K562 (cell line): ENCODE results near the gene ELOB. TPM values are rescaled to one million over a fixed set of nuclear protein-coding genes. Genes with fewer than 3 reads are reported as not detected.
A peak's percentile ranks its signal among the peaks of the same experiment; 100 is the strongest.

ENCODE experiments used
- ATAC-seq: fragments of 200-7000 bp; cut with Tn5 transposase; 3 replicates; pipeline ENCODE4 v1.9.1; 2020; ENCODE audit warnings: moderate library complexity
- BruUV-seq: library from RNA; stranded (reverse); fragments of 400-500 nt; replicated peaks from 2 replicates; lab custom pipeline; 2021; lab: Mats Ljungman, UMichigan
- CTCF ChIA-PET: fragments of 300-600 bp; formaldehyde crosslinking; extraction: SDS; loops from one replicate; lab custom pipeline; 2021; ENCODE audit warnings: low intra/inter-chr PET ratio; lab: Yijun Ruan, JAX
- POLR2A ChIA-PET: fragments of 300-600, 350-650 bp; sonication (Branson Sonifier 250); formaldehyde crosslinking; extraction: SDS; loops from one replicate; lab custom pipeline; 2021; ENCODE audit warnings: antibody characterized with exemption, inconsistent platforms; lab: Yijun Ruan, JAX
- DNase-seq, 4 experiments: peaks; one replicate each; pipeline versions ENCODE4 v3.0.0 to v3.0.0-alpha.2; 2011 to 2018; ENCODE audit warnings: low spot score in 3 of 4, mixed read lengths in 3 of 4; ENCODE audit errors: extremely low read depth in 1 of 4
- FAIRE-seq: peaks from 2 replicates; lab custom pipeline; 2011; peaks lifted over from hg19 to GRCh38; lab: Jason Lieb, UNC
- H2AFZ ChIP-seq: 2 replicates; pipeline ENCODE4 v1.6.0; 2011; ENCODE audit warnings: low read depth, low read length, control low read depth, inconsistent platforms
- H3K27ac ChIP-seq: fragments of 200-600 bp; 3 replicates; pipeline ENCODE4 v1.8.0; 2011; ENCODE audit warnings: low read depth, mild to moderate bottlenecking, control low read depth, inconsistent platforms, low read length, moderate library complexity, mixed read lengths; ENCODE audit errors: extremely low read depth
- H3K27me3 ChIP-seq, 2 experiments: fragments of 300-600 bp in 1 of 2; 2 replicates in 1 of 2; 3 replicates in 1 of 2; pipeline versions ENCODE4 v1.6.0 to v1.8.0; 2011; ENCODE audit warnings: inconsistent platforms in 2 of 2, low read length in 2 of 2, mild to moderate bottlenecking in 1 of 2, mixed read lengths in 1 of 2, moderate library complexity in 1 of 2; ENCODE audit not compliant: control insufficient read depth in 2 of 2, insufficient read depth in 2 of 2
- H3K36me3 ChIP-seq: fragments of 300-600 bp; 3 replicates; pipeline ENCODE4 v1.8.0; 2011; ENCODE audit warnings: mild to moderate bottlenecking, low read length, inconsistent platforms; ENCODE audit not compliant: control insufficient read depth, insufficient read depth
- H3K4me1 ChIP-seq, 2 experiments: fragments of 200-600 bp in 1 of 2; replicated peaks in 1 of 2; 2 replicates in 1 of 2; 3 replicates in 1 of 2; pipeline versions ENCODE4 v1.5.1 to v1.8.0; 2011; ENCODE audit warnings: inconsistent platforms in 2 of 2, low read length in 2 of 2, mild to moderate bottlenecking in 1 of 2, mixed read lengths in 1 of 2, moderate library complexity in 1 of 2; ENCODE audit not compliant: control insufficient read depth in 2 of 2, insufficient read depth in 2 of 2
- H3K4me2 ChIP-seq: 2 replicates; pipeline ENCODE4 v1.6.1; 2011; ENCODE audit warnings: low read length, control low read depth, inconsistent platforms, mixed read lengths; ENCODE audit not compliant: insufficient read depth
- H3K4me3 ChIP-seq: fragments of 200-600 bp; sonication (generic), shearing (Covaris generic); 2 replicates; pipeline ENCODE4 v1.5.1; 2016; ENCODE audit warnings: control low read depth, inconsistent platforms
- H3K79me2 ChIP-seq: fragments of 200-600 bp; 3 replicates; pipeline ENCODE4 v1.8.0; 2011; ENCODE audit warnings: low read length, inconsistent platforms; ENCODE audit not compliant: control insufficient read depth, insufficient read depth
- H3K9ac ChIP-seq, 2 experiments: 2 replicates each; pipeline versions ENCODE4 v1.6.0 to v1.6.1; 2011; ENCODE audit warnings: low read depth in 2 of 2, low read length in 2 of 2, control low read depth in 1 of 2, inconsistent platforms in 1 of 2, mild to moderate bottlenecking in 1 of 2, mixed read lengths in 1 of 2; ENCODE audit not compliant: insufficient read depth in 1 of 2
- H3K9me1 ChIP-seq: one replicate; pipeline ENCODE4 v1.6.0; 2011; ENCODE audit warnings: inconsistent platforms, mild to moderate bottlenecking, low read length, moderate library complexity; ENCODE audit not compliant: control insufficient read depth, insufficient read depth
- H3K9me3 ChIP-seq: replicated peaks from 2 replicates; pipeline ENCODE4 v1.5.1; 2011; ENCODE audit warnings: low read depth, low read length, inconsistent platforms; ENCODE audit not compliant: control insufficient read depth, insufficient read depth
- H4K20me1 ChIP-seq: replicated peaks from 2 replicates; pipeline ENCODE4 v1.6.1; 2011; ENCODE audit warnings: low read length, inconsistent platforms, mixed read lengths; ENCODE audit not compliant: control insufficient read depth, insufficient read depth
- CREBBP ChIP-seq: IDR thresholded peaks from one replicate; pipeline ENCODE4 v1.6.1; 2012; ENCODE audit warnings: low read depth, mild to moderate bottlenecking, control low read depth, inconsistent platforms, low read length
- EP400 ChIP-seq: fragments of 450-650 bp; IDR thresholded peaks from 2 replicates; pipeline ENCODE4 v1.6.1; 2017; ENCODE audit warnings: antibody characterized with exemption, mild to moderate bottlenecking, moderate library complexity
- EWSR1 ChIP-seq: fragments of 450-650 bp; IDR thresholded peaks from 2 replicates; pipeline ENCODE4 v1.6.1; 2018; ENCODE audit warnings: borderline replicate concordance, mild to moderate bottlenecking, low read depth, moderate library complexity; ENCODE audit not compliant: partially characterized antibody
- PCBP1 ChIP-seq: fragments of 200-400 bp; formaldehyde crosslinking; IDR thresholded peaks from 2 replicates; pipeline ENCODE4 v1.6.1; 2018; ENCODE audit warnings: mild to moderate bottlenecking, low read depth, low read length; ENCODE audit not compliant: poor library complexity, severe bottlenecking
- SNIP1 ChIP-seq: fragments of 450-650 bp; IDR thresholded peaks from 2 replicates; pipeline ENCODE4 v1.7.1; 2017; ENCODE audit warnings: low read depth, mild to moderate bottlenecking
- ZC3H4 ChIP-seq: sonication (generic); formaldehyde crosslinking; IDR thresholded peaks from 2 replicates; pipeline ENCODE4 v1.9.0; 2021; ENCODE audit warnings: missing genetic modification reagents, borderline replicate concordance
- ZNF124 ChIP-seq: sonication (generic); formaldehyde crosslinking; IDR thresholded peaks from 2 replicates; pipeline ENCODE4 v1.8.1; 2022; ENCODE audit warnings: missing genetic modification reagents
- ZNF175 ChIP-seq: fragments of 200-800 bp; sonication (Bioruptor generic); IDR thresholded peaks from 2 replicates; pipeline ENCODE4 v1.6.1; 2016; ENCODE audit warnings: low read depth, mild to moderate bottlenecking, missing genetic modification characterization, missing compliant biosample characterization
- whole genome bisulfite sequencing: fragments of 100-300 bp; shearing (Covaris generic); methylation state at CpG from one replicate; pipeline ENCODE4 v1.1.6; 2016; ENCODE audit warnings: low coverage, mixed read lengths; ENCODE audit not compliant: insufficient coverage; ENCODE audit errors: missing lambda C conversion rate; 5-methylcytosine and 5-hydroxymethylcytosine counted together
- in situ Hi-C: fragments of 300-500 bp; cut with MboI; formaldehyde crosslinking; loops from 4 replicates; pipeline ENCODE4 v1.15.0; 2018; ENCODE audit warnings: inconsistent platforms, mixed read lengths
- intact Hi-C: fragments of 100-400 bp; cut with micrococcal nuclease; formaldehyde crosslinking; loops from 2 replicates; pipeline ENCODE4 v1.14.2; 2022
- polyA plus RNA-seq, 8 experiments: library from polyadenylated mRNA; depleted of rRNA in 4 of 8; stranded (reverse) in 5 of 8; unstranded in 3 of 8; fragments of >200 nt; fragmentation: Nextera tagmentation in 2 of 8; fragmentation: Illumina TruSeq in 1 of 8; extraction: Ambion mirVana in 2 of 8; extraction: Trizol in 1 of 8; gene quantifications; 2 replicates each; pipeline versions ENCODE4 v1.2.1 to v1.2.3, GENCODE V29; 2011 to 2014; ENCODE audit warnings: inconsistent platforms in 1 of 8, missing spikeins in 1 of 8
- total RNA-seq, 7 experiments: library from RNA; depleted of rRNA in 6 of 7; stranded (reverse); fragments of >200 nt in 6 of 7; fragmentation: Illumina TruSeq in 2 of 7; extraction: Trizol in 2 of 7; gene quantifications; 2 replicates each; pipeline versions ENCODE4 v1.2.1 to v1.2.3, GENCODE V29; 2011 to 2021; ENCODE audit warnings: low replicate concordance in 1 of 7
- TF ChIP-seq, protein P1 (sequence below): sonication (generic); formaldehyde crosslinking; IDR thresholded peaks from 2 replicates; pipeline ENCODE4 v1.8.0; 2022; ENCODE audit warnings: missing genetic modification reagents, mild to moderate bottlenecking, moderate library complexity, borderline replicate concordance
- TF ChIP-seq, protein P2 (sequence below): IDR thresholded peaks from 2 replicates; pipeline ENCODE4 v1.6.1; 2014; ENCODE audit warnings: antibody characterized with exemption
- TF ChIP-seq, protein P3 (sequence below): fragments of 250-450 bp; sonication (Bioruptor Pico); IDR thresholded peaks from 2 replicates; pipeline ENCODE4 v1.8.0; 2022; ENCODE audit warnings: inconsistent platforms, mild to moderate bottlenecking, moderate library complexity, borderline replicate concordance
- TF ChIP-seq, protein P4 (sequence below): fragments of 250-450 bp; sonication (Bioruptor Pico); IDR thresholded peaks from 2 replicates; pipeline ENCODE4 v1.8.0; 2022; ENCODE audit warnings: moderate library complexity, mild to moderate bottlenecking, inconsistent platforms
- TF ChIP-seq, protein P5 (sequence below): fragments of 450-650 bp; IDR thresholded peaks from 2 replicates; pipeline ENCODE4 v1.6.1; 2016; ENCODE audit warnings: borderline replicate concordance
- TF ChIP-seq, protein P6 (sequence below): fragments of 450-650 bp; formaldehyde crosslinking; IDR thresholded peaks from 2 replicates; pipeline ENCODE4 v1.4.0; 2022; ENCODE audit warnings: mild to moderate bottlenecking, moderate library complexity

ELOB gene
- total and polyA plus RNA-seq, 9 of the 15 experiments (the other 6 are each of a cell fraction or from before 2014, with no cell fraction given): 63.2 to 791 (median 237) TPM

DNA sequence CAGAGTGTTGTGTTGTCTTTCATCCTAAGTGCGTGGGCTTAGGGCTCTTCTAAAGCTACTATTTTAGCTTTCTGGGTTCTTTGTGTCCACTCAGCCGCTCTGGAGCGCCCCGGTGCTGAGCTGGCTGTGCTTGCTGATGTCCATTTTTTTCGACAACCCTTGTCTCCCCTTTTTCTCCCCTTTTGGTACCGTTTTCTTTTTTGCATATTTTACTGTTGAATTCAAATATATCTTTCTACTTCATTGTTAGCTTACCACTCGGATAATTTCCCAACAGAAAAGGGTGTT lies 23.4 kb downstream of the ELOB start:
- ChIA-PET POLR2A (interaction anchor here (0.8 to 5.6 kb wide), 13 partner anchors 8 to 168 kb away, joined by 3 to 96 read pairs (median 6); partner anchors contain the start of gene ELOB), CTCF (interaction anchor here (0.6 kb wide), 1 partner anchor 23 kb away, joined by 4 read pairs; the partner anchor contains the start of gene ELOB)
- Histone ChIP-seq H3K4me3 (peak overlapping the region; percentile 79), H3K27ac (peak overlapping the region; percentile 100), H4K20me1 (peaks cover 30% of the 10 kb centered on the region; the same call in 1 of the 2 replicates), H3K79me2 (peaks cover 77% of the 10 kb centered on the region), H3K36me3 (peaks cover 64% of the 10 kb centered on the region), H3K4me1 (peaks cover 21 to 25% of the 10 kb centered on the region in 2 experiments), H3K27me3 (no peaks in the 10 kb centered on the region), H2AFZ (no peak overlapping the region), H3K4me2 (peak overlapping the region; percentile 84), H3K9me3 (no peaks in the 10 kb centered on the region), H3K9me1 (no peaks in the 10 kb centered on the region), H3K9ac (peak overlapping the region; percentile 94 to 100)
- peak in 1 of 4 experiments; percentile 47 for DNase-seq
- FAIRE-seq: no peak
- ATAC-seq: no peak
- WGBS: 0% methylated on average over 7 of the region's 7 CpGs
- intact Hi-C loops: no loop called here
- in situ Hi-C loops: no loop called here
- no TSS peak for BruUV-seq
- TF ChIP-seq PCBP1: no peak
- TF ChIP-seq, protein P1, sequence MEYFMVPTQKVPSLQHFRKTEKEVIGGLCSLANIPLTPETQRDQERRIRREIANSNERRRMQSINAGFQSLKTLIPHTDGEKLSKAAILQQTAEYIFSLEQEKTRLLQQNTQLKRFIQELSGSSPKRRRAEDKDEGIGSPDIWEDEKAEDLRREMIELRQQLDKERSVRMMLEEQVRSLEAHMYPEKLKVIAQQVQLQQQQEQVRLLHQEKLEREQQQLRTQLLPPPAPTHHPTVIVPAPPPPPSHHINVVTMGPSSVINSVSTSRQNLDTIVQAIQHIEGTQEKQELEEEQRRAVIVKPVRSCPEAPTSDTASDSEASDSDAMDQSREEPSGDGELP (CRISPR knock-in tag): no peak
- TF ChIP-seq, protein P2, sequence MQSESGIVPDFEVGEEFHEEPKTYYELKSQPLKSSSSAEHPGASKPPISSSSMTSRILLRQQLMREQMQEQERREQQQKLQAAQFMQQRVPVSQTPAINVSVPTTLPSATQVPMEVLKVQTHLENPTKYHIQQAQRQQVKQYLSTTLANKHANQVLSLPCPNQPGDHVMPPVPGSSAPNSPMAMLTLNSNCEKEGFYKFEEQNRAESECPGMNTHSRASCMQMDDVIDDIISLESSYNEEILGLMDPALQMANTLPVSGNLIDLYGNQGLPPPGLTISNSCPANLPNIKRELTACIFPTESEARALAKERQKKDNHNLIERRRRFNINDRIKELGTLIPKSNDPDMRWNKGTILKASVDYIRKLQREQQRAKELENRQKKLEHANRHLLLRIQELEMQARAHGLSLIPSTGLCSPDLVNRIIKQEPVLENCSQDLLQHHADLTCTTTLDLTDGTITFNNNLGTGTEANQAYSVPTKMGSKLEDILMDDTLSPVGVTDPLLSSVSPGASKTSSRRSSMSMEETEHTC: no peak
- TF ChIP-seq SNIP1: no peak
- no peak for TF ChIP-seq ZC3H4 (CRISPR knock-in tag)
- no peak for TF ChIP-seq EP400
- TF ChIP-seq, protein P3, sequence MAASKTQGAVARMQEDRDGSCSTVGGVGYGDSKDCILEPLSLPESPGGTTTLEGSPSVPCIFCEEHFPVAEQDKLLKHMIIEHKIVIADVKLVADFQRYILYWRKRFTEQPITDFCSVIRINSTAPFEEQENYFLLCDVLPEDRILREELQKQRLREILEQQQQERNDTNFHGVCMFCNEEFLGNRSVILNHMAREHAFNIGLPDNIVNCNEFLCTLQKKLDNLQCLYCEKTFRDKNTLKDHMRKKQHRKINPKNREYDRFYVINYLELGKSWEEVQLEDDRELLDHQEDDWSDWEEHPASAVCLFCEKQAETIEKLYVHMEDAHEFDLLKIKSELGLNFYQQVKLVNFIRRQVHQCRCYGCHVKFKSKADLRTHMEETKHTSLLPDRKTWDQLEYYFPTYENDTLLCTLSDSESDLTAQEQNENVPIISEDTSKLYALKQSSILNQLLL: no peak
- TF ChIP-seq, protein P4, sequence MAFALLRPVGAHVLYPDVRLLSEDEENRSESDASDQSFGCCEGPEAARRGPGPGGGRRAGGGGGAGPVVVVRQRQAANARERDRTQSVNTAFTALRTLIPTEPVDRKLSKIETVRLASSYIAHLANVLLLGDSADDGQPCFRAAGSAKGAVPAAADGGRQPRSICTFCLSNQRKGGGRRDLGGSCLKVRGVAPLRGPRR (CRISPR knock-in tag): no peak
- TF ChIP-seq EWSR1: no peak
- TF ChIP-seq ZNF175 (CRISPR knock-in tag): no peak
- no peak for TF ChIP-seq ZNF124
- TF ChIP-seq, protein P5, sequence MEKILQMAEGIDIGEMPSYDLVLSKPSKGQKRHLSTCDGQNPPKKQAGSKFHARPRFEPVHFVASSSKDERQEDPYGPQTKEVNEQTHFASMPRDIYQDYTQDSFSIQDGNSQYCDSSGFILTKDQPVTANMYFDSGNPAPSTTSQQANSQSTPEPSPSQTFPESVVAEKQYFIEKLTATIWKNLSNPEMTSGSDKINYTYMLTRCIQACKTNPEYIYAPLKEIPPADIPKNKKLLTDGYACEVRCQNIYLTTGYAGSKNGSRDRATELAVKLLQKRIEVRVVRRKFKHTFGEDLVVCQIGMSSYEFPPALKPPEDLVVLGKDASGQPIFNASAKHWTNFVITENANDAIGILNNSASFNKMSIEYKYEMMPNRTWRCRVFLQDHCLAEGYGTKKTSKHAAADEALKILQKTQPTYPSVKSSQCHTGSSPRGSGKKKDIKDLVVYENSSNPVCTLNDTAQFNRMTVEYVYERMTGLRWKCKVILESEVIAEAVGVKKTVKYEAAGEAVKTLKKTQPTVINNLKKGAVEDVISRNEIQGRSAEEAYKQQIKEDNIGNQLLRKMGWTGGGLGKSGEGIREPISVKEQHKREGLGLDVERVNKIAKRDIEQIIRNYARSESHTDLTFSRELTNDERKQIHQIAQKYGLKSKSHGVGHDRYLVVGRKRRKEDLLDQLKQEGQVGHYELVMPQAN: 0 out of 2 replicates have a peak, but pooled peaks have one; percentile 1
- TF ChIP-seq CREBBP: no peak
- TF ChIP-seq, protein P6, sequence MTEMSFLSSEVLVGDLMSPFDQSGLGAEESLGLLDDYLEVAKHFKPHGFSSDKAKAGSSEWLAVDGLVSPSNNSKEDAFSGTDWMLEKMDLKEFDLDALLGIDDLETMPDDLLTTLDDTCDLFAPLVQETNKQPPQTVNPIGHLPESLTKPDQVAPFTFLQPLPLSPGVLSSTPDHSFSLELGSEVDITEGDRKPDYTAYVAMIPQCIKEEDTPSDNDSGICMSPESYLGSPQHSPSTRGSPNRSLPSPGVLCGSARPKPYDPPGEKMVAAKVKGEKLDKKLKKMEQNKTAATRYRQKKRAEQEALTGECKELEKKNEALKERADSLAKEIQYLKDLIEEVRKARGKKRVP (CRISPR knock-in tag): no peak
